ENCODE results near the gene PDXP.

DNA sequence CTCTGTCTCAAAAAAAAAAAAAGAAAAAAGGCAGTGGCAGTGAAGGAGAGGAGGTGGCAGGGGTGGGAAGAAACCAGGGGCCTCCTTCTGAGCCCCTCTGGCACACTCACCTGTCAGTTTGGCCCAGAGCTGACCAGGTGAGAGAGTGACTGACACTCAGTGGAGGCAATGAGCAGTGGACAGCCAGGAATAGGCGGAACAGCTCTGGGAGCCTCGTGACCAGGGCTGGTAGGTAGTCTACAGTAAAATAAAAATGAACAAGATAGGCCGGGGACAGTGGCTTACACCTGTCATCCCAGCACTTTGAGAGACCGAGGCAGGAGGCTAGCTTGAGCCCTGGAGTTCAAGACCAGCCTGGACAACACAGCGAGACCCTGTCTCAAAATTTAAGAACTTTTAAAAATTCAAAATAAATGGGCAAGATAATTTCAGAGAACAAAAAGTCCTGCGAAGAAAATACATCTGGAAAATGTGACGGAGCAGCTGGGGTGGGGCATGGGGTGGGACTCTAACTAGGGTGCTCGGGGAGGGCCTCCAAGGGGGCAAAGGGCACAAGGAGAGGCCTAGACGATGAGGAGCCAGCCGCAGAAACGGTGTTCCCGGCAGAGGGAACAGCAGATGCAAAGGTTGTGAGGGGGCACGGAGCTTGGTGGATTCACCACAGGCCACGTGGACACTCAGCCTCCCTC is 3.8 kb upstream of the PDXP start:
- TF ChIP-seq, protein P1, sequence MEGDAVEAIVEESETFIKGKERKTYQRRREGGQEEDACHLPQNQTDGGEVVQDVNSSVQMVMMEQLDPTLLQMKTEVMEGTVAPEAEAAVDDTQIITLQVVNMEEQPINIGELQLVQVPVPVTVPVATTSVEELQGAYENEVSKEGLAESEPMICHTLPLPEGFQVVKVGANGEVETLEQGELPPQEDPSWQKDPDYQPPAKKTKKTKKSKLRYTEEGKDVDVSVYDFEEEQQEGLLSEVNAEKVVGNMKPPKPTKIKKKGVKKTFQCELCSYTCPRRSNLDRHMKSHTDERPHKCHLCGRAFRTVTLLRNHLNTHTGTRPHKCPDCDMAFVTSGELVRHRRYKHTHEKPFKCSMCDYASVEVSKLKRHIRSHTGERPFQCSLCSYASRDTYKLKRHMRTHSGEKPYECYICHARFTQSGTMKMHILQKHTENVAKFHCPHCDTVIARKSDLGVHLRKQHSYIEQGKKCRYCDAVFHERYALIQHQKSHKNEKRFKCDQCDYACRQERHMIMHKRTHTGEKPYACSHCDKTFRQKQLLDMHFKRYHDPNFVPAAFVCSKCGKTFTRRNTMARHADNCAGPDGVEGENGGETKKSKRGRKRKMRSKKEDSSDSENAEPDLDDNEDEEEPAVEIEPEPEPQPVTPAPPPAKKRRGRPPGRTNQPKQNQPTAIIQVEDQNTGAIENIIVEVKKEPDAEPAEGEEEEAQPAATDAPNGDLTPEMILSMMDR (IDR thresholded peaks at IDR 0.05; ENCODE audit: insufficient read depth, low read depth, low read length) = no peak
- TF ChIP-seq EZH2 (IDR thresholded peaks at IDR 0.05; ENCODE audit: insufficient read depth, low read length) = no peak
